DOHH2 (cell line): Measurements from ENCODE around the gene NUDT6.

Source experiments
- EZH2phosphoT487 ChIP-seq: fragments of 200-600 bp; sonication (generic); IDR thresholded peaks from 2 replicates; pipeline ENCODE4 v1.6.1; 2017; ENCODE audit warnings: borderline replicate concordance, mild to moderate bottlenecking, antibody characterized with exemption, low read length, moderate library complexity, mixed read lengths
- TF ChIP-seq, protein P1 (sequence below): fragments of 200-600 bp; sonication (generic); IDR thresholded peaks from one replicate; pipeline ENCODE4 v1.5.1; 2014; ENCODE audit warnings: antibody characterized with exemption, mild to moderate bottlenecking, low read depth, low read length; ENCODE audit not compliant: poor library complexity, severe bottlenecking

- TF ChIP-seq, protein P1, sequence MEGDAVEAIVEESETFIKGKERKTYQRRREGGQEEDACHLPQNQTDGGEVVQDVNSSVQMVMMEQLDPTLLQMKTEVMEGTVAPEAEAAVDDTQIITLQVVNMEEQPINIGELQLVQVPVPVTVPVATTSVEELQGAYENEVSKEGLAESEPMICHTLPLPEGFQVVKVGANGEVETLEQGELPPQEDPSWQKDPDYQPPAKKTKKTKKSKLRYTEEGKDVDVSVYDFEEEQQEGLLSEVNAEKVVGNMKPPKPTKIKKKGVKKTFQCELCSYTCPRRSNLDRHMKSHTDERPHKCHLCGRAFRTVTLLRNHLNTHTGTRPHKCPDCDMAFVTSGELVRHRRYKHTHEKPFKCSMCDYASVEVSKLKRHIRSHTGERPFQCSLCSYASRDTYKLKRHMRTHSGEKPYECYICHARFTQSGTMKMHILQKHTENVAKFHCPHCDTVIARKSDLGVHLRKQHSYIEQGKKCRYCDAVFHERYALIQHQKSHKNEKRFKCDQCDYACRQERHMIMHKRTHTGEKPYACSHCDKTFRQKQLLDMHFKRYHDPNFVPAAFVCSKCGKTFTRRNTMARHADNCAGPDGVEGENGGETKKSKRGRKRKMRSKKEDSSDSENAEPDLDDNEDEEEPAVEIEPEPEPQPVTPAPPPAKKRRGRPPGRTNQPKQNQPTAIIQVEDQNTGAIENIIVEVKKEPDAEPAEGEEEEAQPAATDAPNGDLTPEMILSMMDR = no peak
- no peak for TF ChIP-seq EZH2phosphoT487
Observed at GRCh38 chr4:122858705-122859104, 63.7 kb downstream of the NUDT6 start.
